NCI-H2107 (cell line): ENCODE measurements around the gene SPINK5.

Experiments used
- DNase-seq: peaks from one replicate; lab custom pipeline; 2025; lab: John Stamatoyannopoulos, UW

Gene SPINK5

DNA sequence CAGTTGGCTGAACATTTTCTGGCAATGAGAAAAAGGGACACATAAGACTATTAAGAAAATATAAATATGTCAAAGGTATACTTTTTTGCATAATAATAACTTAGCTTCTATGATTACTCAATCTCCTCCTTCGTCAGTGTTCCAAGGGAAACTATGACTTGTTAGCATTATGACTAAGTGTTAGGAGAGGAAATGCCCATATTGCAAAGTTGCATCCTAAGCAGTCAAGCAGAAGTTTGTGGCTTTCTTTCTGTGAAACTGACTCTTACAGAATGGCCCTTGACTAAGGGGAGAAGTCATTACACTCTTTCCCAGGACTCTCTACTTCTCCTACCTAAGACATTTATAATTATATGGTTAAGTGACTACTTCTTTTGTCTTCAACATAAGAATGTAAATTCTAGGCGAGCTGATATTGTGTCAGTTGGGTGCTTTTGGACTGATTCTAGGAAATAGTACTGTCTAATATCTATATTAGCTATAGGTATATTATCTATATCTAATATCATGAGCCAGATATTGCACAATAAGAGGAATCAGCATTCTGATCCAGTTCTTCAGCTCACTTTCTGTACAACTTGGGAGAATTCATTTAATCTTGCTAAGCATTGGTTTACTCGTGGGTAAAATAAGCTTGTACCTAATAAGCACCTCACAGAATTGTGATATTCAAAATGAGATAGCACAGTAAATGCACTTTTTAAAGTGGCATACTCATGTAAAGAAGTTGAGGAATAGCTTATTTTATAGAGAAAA is 122.6 kb downstream of the SPINK5 start:
- DNase-seq: no peak
